HepG2 (cell line): ENCODE measurements around the gene CTF1. TPM values are rescaled to one million over a fixed set of nuclear protein-coding genes. Genes with fewer than 3 reads are reported as not detected.

Experiments
- EEA1 ChIP-seq: sonication (generic); formaldehyde crosslinking; IDR thresholded peaks from 2 replicates; pipeline ENCODE4 v1.5.1; 2020; ENCODE audit warnings: mild to moderate bottlenecking, missing genetic modification reagents, borderline replicate concordance
- GTF3A ChIP-seq: sonication (generic); formaldehyde crosslinking; conservative IDR thresholded peaks from 2 replicates; pipeline ENCODE4 v1.4.0; 2020; ENCODE audit warnings: mild to moderate bottlenecking, missing genetic modification reagents
- KAT7 ChIP-seq: IDR thresholded peaks from 2 replicates; pipeline ENCODE4 v1.6.1; 2018; ENCODE audit warnings: borderline replicate concordance, missing compliant biosample characterization
- NKX3-1 ChIP-seq: sonication (generic); formaldehyde crosslinking; IDR thresholded peaks from 2 replicates; pipeline ENCODE4 v1.5.0; 2020; ENCODE audit warnings: missing genetic modification reagents
- NR1H2 ChIP-seq: sonication (generic); formaldehyde crosslinking; IDR thresholded peaks from 2 replicates; pipeline ENCODE4 v1.8.1; 2022; ENCODE audit warnings: low read depth, missing genetic modification reagents, borderline replicate concordance
- RBM39 ChIP-seq: fragments of 200-400 bp; formaldehyde crosslinking; IDR thresholded peaks from one replicate; pipeline ENCODE4 v1.6.1; 2018; ENCODE audit warnings: antibody characterized with exemption, mild to moderate bottlenecking, low read depth, low read length; ENCODE audit not compliant: poor library complexity, severe bottlenecking
- RERE ChIP-seq: IDR thresholded peaks from 2 replicates; pipeline ENCODE4 v1.6.1; 2016; ENCODE audit warnings: low read depth, missing genetic modification reagents, missing compliant biosample characterization
- ZKSCAN8 ChIP-seq: IDR thresholded peaks from 2 replicates; pipeline ENCODE4 v1.6.1; 2016; ENCODE audit warnings: borderline replicate concordance, missing genetic modification reagents, missing compliant biosample characterization
- ZNF142 ChIP-seq: sonication (generic); formaldehyde crosslinking; IDR thresholded peaks from 2 replicates; pipeline ENCODE4 v1.4.0; 2020; ENCODE audit warnings: missing genetic modification reagents
- polyA plus RNA-seq, 8 experiments: library from polyadenylated mRNA; depleted of rRNA in 3 of 8; stranded (reverse) in 7 of 8; unstranded in 1 of 8; fragments of >200 nt; fragmentation: Illumina TruSeq in 4 of 8; extraction: Trizol in 4 of 8; gene quantifications; 2 replicates each; pipeline versions ENCODE4 v1.2.1 to v1.2.3, GENCODE V29; 2011 to 2016; ENCODE audit warnings: low read depth in 4 of 8, missing spikeins in 1 of 8, mixed read lengths in 1 of 8; ENCODE audit not compliant: insufficient read depth in 1 of 8
- total RNA-seq, 5 experiments: library from RNA; depleted of rRNA; stranded (reverse); fragments of >200 nt; fragmentation: Illumina TruSeq; extraction: Trizol; gene quantifications; 2 replicates each; pipeline ENCODE4 v1.2.3, GENCODE V29; 2016; ENCODE audit warnings: low read depth in 1 of 5
- TF ChIP-seq, protein P1 (sequence below): sonication (generic); formaldehyde crosslinking; IDR thresholded peaks from 2 replicates; pipeline ENCODE4 v1.5.0; 2020; ENCODE audit warnings: missing genetic modification reagents

The CTF1 gene
- total and polyA plus RNA-seq, 2 of the 13 experiments (the other 11 are each of a cell fraction or from before 2014, with no cell fraction given), result 0.13 to 1.8 TPM

DNA sequence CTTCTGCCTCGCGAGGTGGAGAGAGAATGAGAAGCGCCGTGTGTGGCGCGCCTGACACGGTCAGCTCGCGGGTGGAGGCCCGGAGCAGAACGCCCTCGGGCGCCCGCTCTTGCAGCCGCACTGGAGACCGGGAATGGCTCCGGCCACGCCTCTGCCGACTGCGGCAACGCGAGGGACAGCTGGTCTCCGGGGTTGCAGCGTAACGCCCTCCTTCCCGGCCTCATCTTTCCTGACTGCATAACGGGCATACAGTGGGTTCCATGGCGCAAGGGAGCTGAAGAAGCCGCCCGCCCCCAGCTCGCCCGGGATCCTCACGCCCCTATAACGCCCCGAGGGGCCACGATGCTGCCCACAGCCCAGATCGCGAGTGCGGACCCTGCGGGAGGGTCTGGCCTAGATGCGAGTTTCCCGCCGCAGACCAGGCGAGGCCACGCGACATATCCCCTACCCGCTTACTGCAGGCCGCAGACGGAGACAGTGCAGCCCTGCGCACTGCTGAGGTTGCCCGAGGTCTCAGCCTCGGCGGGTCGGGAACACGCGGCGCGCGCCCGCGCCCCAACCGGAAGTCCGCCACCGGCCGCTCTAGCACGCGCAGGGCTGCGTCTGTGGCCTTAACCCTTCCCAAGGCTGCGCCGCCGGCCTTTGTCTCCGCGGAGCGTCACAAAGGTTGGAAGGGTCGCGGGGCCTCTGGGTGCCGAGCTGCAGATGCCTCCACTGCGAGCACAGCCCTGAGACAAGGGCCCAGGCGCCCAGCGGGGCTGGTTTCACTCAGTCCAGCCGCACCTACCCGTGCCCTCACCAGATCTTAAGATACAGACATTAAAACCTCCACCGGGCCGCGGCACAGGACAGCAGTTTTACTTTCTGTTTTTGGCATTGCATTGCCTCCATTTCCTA lies 21.3 kb upstream of the CTF1 start (continued):
- TF ChIP-seq RERE (CRISPR knock-in tag) (peak; percentile 76), NR1H2 (CRISPR knock-in tag) (no peak; the same call in none of the 2 replicates), ZKSCAN8 (peak; percentile 98), KAT7 (CRISPR knock-in tag) (peak; percentile 100), NKX3-1 (CRISPR knock-in tag) (peak; percentile 92), RBM39 (peak; percentile 34), GTF3A (CRISPR knock-in tag) (peak; percentile 94; the same call in 1 of the 2 replicates), ZNF142 (CRISPR knock-in tag) (peak; percentile 93), EEA1 (CRISPR knock-in tag) (peak; percentile 95)
- TF ChIP-seq, protein P1, sequence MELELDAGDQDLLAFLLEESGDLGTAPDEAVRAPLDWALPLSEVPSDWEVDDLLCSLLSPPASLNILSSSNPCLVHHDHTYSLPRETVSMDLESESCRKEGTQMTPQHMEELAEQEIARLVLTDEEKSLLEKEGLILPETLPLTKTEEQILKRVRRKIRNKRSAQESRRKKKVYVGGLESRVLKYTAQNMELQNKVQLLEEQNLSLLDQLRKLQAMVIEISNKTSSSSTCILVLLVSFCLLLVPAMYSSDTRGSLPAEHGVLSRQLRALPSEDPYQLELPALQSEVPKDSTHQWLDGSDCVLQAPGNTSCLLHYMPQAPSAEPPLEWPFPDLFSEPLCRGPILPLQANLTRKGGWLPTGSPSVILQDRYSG (CRISPR knock-in tag), result peak; percentile 88; the same call in 1 of the 2 replicates
